BJ (cell line): ENCODE measurements around the gene PCGF3. TPM values are rescaled to one million over a fixed set of nuclear protein-coding genes. Genes with fewer than 3 reads are reported as not detected.

Experiments used
- CTCF ChIA-PET: fragments of 350-600 bp; formaldehyde crosslinking; extraction: SDS; loops from one replicate; lab custom pipeline; 2021; ENCODE audit warnings: antibody characterized with exemption, inconsistent platforms; lab: Yijun Ruan, JAX
- POLR2A ChIA-PET: fragments of 300-600 bp; sonication (Branson Sonifier 250); formaldehyde crosslinking; extraction: SDS; loops from one replicate; lab custom pipeline; 2021; ENCODE audit warnings: antibody characterized with exemption; lab: Charles Lee
- DNase-seq: peaks from one replicate; pipeline ENCODE4 v3.0.0-alpha.2; 2011; ENCODE audit warnings: low read depth
- H3K27me3 ChIP-seq: 2 replicates; pipeline ENCODE4 v1.6.0; 2011; ENCODE audit warnings: low read length; ENCODE audit not compliant: control insufficient read depth, insufficient read depth
- H3K36me3 ChIP-seq: 2 replicates; pipeline ENCODE4 v1.5.1; 2011; ENCODE audit warnings: low read length; ENCODE audit not compliant: control insufficient read depth, insufficient read depth
- H3K4me3 ChIP-seq: 2 replicates; pipeline ENCODE4 v1.5.1; 2011; ENCODE audit warnings: low read depth, mild to moderate bottlenecking, control low read depth, low read length
- polyA plus RNA-seq: library from polyadenylated mRNA; depleted of rRNA; stranded (reverse); fragments of >200 nt; gene quantifications from 2 replicates; pipeline ENCODE4 v1.2.3, GENCODE V29; 2011
- TF ChIP-seq, protein P1 (sequence below): IDR thresholded peaks from 2 replicates; pipeline ENCODE4 v1.5.1; 2011; ENCODE audit warnings: low read depth, mild to moderate bottlenecking, control low read depth, inconsistent platforms, low read length, moderate library complexity; ENCODE audit not compliant: insufficient read depth

Gene PCGF3
- polyA plus RNA-seq, 1 experiment = 37.6 TPM

DNA sequence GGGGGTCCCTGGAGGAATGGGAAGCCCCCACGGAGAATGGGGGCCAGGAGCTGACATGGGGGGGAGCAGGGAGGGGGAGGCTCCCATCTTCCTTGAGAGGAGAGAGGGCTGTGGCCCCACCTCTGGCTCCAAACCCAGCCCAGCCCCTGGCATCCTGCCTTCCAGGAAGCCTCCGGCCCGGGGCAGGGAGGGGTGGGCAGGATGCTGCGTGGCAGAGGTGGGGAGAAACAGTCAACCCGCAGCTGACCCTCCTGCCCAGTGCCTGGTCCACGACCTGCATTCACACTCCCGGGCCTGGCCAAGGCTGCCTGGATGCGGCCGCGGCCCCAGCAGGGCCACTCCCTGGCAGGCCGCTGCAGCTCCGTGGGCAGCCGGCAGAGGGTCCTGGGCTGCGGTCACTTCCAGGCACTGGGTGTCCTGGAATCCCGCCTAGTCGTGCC is 81.2 kb downstream of the PCGF3 start:
- peaks cover 8% of the 10 kb centered on the region for H3K27me3 ChIP-seq
- DNase-seq = no peak

DNA sequence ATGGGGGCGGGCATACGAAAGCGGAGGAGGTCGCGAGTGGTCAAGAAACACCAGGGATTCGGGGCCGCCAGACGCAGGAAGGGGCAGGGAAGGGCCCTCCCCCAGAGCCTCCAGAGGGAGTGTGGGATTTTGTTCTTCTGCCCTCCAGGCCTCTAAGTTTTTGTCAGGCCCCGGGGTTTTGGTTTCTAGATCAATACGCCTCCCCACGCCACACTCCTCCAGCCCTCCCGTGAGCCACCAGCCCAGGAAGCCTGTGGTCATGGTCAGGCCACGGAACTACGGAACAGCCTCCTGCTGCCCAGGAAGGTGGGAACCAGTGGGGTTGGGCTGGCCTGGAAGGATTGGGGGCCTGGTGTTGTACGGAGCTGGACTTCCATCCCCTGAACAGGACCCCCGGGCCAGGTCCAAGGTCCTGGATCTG is 81.9 kb downstream of the PCGF3 start:
- ChIA-PET CTCF (no interaction called here), POLR2A (no interaction called here)
- H3K36me3 ChIP-seq = no peaks in the 10 kb centered on the region
- peaks cover 8% of the 10 kb centered on the region for H3K27me3 ChIP-seq
- TF ChIP-seq, protein P1, sequence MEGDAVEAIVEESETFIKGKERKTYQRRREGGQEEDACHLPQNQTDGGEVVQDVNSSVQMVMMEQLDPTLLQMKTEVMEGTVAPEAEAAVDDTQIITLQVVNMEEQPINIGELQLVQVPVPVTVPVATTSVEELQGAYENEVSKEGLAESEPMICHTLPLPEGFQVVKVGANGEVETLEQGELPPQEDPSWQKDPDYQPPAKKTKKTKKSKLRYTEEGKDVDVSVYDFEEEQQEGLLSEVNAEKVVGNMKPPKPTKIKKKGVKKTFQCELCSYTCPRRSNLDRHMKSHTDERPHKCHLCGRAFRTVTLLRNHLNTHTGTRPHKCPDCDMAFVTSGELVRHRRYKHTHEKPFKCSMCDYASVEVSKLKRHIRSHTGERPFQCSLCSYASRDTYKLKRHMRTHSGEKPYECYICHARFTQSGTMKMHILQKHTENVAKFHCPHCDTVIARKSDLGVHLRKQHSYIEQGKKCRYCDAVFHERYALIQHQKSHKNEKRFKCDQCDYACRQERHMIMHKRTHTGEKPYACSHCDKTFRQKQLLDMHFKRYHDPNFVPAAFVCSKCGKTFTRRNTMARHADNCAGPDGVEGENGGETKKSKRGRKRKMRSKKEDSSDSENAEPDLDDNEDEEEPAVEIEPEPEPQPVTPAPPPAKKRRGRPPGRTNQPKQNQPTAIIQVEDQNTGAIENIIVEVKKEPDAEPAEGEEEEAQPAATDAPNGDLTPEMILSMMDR = no peak
- no peak for DNase-seq
- H3K4me3 ChIP-seq = no peak overlapping the region

More for the DNA sequence above, 81.2 kb downstream of the PCGF3 start:
- ChIA-PET POLR2A (no interaction called here), CTCF (no interaction called here)
- Histone ChIP-seq H3K4me3 (no peak overlapping the region), H3K36me3 (no peaks in the 10 kb centered on the region)
- TF ChIP-seq, protein P1 = no peak

DNA sequence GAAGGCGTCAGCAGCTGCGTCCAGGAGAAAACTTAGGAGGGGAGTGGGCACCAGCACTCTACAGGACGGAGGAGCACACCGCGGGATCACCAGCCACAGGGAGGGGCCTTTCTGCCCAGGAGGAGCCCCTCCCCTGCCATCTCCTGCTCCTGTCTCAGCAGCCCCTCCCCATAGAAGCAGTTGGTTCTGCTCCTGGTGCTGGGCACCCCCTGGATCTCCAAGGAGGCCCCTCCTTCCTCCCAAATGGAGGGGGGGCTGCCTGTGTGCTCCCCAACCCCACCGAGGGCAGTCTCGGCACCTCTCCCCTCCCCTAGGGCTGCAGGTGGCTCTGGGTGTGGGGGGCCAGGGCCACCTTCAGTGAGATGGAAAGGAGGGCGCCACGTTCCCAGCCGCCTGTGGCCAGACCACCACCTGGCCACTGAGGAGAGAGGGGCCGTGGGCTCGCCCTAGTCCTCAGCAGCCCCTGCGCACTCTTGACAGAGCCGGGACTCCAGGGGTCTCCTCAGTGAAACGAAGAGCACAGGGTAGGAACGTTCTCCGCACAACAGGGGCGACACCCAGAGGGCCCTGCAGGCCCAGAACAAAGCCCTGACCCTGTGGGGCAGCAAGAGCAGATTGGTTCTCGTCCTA is 82.5 kb downstream of the PCGF3 start:
- ChIA-PET CTCF (no interaction called here), POLR2A (no interaction called here)
- no peak for DNase-seq
- Histone ChIP-seq H3K4me3 (no peak overlapping the region), H3K36me3 (no peaks in the 10 kb centered on the region), H3K27me3 (peaks cover 11% of the 10 kb centered on the region)
- TF ChIP-seq, protein P1 = no peak

DNA sequence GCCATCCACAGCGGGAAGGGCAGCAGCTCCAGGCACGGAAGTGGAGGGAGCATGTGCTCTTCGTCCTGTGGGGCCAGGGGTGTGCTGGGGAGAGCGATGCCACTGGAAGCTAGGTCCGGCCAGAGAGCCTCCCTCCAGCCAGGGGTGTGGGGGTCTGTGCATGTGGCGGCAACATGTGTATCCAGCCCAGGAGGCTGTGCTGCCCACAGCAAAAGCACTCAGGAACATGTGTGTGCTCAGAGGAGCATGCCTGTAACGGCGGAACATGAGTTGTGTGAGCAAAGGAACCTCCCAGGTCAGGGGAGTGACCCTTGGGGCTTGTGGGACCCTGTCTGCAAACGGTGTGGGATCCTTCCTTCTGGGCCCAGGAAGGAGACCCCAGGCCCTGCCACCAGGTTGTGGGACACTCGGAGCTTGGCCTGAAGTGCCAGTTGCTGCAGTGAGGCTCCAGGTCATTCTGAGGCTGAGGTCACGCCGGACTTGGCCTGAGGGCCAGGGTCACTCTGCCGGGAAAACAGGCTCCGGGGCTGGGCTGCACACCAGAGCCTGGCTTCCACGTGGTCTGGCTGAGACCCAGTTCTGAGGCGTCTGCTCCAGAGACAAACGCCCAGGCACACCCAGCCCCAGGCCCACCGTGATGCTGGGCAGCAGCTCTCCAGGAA is 83.1 kb downstream of the PCGF3 start:
- ChIA-PET POLR2A (no interaction called here), CTCF (no interaction called here)
- no peak for DNase-seq
- Histone ChIP-seq H3K36me3 (no peaks in the 10 kb centered on the region), H3K27me3 (peaks cover 11% of the 10 kb centered on the region), H3K4me3 (no peak overlapping the region)
- TF ChIP-seq, protein P1 = no peak

DNA sequence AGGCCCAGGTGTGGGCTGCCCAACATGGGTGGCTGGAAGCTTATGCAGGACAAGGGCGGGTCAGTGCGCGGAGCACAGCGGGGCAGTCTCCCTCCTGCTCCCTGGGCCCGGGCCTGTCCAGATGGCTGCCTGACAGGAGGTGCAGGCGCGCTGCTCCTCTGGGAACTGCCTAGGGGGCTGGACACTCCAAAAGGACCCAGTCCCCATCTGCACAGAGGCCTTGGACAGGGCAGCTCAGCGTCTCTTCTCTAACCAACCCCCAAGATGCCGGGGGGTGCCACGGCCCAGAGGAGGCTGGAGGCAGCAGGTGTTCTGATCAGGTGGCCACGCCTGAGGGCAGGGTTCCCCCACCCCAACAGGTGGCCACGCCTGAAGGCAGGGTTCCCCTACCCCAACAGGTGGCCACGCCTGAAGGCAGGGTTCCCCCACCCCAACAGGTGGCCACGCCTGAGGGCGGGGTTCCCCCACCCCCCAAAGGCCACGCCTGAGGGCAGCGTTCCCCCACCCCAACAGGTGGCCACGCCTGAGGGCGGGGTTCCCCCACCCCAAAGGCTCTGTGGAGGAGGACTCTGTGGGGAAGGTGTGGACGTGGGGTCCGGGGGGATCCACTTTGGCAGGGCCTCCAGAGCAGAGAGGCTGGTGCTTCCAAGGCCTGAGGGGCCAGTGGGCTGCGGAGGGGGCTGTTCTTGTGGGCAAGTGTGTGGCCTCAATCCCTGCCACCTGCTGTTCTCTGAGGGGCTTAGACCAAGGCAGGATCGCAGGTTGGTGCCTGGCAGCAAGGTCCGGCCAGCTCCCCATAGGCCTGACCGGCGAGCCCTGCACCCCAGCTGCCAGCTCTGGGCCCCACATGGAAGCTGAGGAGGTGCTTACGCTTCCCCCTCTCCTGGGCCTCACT is 84.2 kb downstream of the PCGF3 start:
- TF ChIP-seq, protein P1 = no peak
- ChIA-PET POLR2A (no interaction called here), CTCF (no interaction called here)
- H3K27me3 ChIP-seq = peaks cover 22% of the 10 kb centered on the region
- no peaks in the 10 kb centered on the region for H3K36me3 ChIP-seq
- no peak for DNase-seq
- no peak overlapping the region for H3K4me3 ChIP-seq
